Suprapubic skin (tissue), 4 donors: ENCODE data around the gene WNT8B. TPM values are rescaled to one million over a fixed set of nuclear protein-coding genes. Genes with fewer than 3 reads are reported as not detected.

Experiments
- DNase-seq, 2 donors: peaks; one replicate each; pipeline ENCODE4 v3.0.0-alpha.2; 2019; ENCODE audit warnings: low spot score in 2 of 2
- H3K27ac ChIP-seq: fragments of 200-600 bp; sonication (generic); one replicate; pipeline ENCODE4 v1.5.1; 2019
- H3K27me3 ChIP-seq: fragments of 200-600 bp; sonication (generic); one replicate; pipeline ENCODE4 v1.5.1; 2019
- H3K36me3 ChIP-seq: fragments of 200-600 bp; sonication (generic); one replicate; pipeline ENCODE4 v1.5.1; 2019
- H3K4me1 ChIP-seq: fragments of 200-600 bp; sonication (generic); one replicate; pipeline ENCODE4 v1.5.1; 2019
- H3K4me3 ChIP-seq: fragments of 200-600 bp; sonication (generic); one replicate; pipeline ENCODE4 v1.5.1; 2019; ENCODE audit warnings: mild to moderate bottlenecking
- H3K9me3 ChIP-seq: fragments of 200-600 bp; sonication (generic); one replicate; pipeline ENCODE4 v1.5.1; 2019
- CTCF ChIP-seq, 2 donors: fragments of 200-600 bp in 1 of 2; fragments of 450-650 bp in 1 of 2; sonication (generic) in 1 of 2; IDR thresholded peaks; one replicate each; pipeline ENCODE4 v1.5.1; 2016 to 2019; ENCODE audit warnings: antibody characterized with exemption in 2 of 2, mild to moderate bottlenecking in 1 of 2, moderate library complexity in 1 of 2
- EP300 ChIP-seq: sonication (generic); formaldehyde crosslinking; IDR thresholded peaks from one replicate; pipeline ENCODE4 v1.6.1; 2017; ENCODE audit warnings: antibody characterized with exemption
- POLR2A ChIP-seq, 2 donors: fragments of 450-650 bp; IDR thresholded peaks; one replicate each; pipeline ENCODE4 v1.6.1; 2017; ENCODE audit warnings: antibody characterized with exemption in 2 of 2, mild to moderate bottlenecking in 2 of 2, moderate library complexity in 2 of 2
- POLR2AphosphoS5 ChIP-seq, 3 donors: sonication (generic); formaldehyde crosslinking; IDR thresholded peaks; one replicate each; pipeline ENCODE4 v1.6.1; 2017; ENCODE audit warnings: antibody characterized with exemption in 3 of 3
- WGBS: methylation state at CpG from one replicate; pipeline ENCODE4 v1.1.5; 2018; 5-methylcytosine and 5-hydroxymethylcytosine counted together
- total RNA-seq, 4 donors: library from RNA; depleted of rRNA; stranded (reverse); fragments of >200 nt; gene quantifications; one replicate each; pipeline ENCODE4 v1.1.0, GENCODE V29; 2016

WNT8B gene
- total RNA-seq, 4 donors from 2014 or later = 0.34 TPM; not detected in 3

GRCh38 chr10:100501423-100501822 lies 38.6 kb downstream of the WNT8B start:
- H3K36me3 ChIP-seq = peaks cover 74% of the 10 kb centered on the region
- H3K4me3 ChIP-seq = no peak overlapping the region
- H3K9me3 ChIP-seq = no peaks in the 10 kb centered on the region
- no peaks in the 10 kb centered on the region for H3K4me1 ChIP-seq
- H3K27me3 ChIP-seq = no peaks in the 10 kb centered on the region
- TF ChIP-seq POLR2A (IDR thresholded peaks at IDR 0.05) = no peak
- H3K27ac ChIP-seq = no peak overlapping the region
- DNase-seq = no peak

DNA sequence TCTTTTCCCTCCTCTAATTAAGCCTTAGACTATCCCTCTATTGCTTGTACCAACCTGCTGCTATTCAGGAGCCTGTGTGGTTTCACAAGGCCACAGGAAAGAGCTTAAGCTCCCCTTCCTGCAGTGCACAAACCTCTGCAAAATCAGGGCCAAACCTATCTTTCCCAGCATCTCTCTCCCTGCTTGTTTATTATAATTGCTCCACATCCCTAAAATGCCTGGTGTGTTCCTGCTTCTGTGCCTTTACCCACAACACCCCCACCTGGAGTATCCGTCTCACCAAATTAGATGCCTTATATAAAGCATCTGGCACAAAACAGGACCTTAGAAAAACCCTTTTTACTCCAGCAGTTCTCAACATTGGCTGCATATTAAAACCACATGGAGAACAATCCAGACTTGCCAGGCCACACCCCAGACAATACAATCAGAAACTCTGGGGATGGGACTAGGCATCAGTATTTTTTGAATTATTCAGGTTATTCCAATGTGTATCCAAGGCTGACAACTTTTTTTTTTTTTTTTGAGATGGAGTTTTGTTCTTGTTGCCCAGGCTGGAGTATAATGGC lies 40.2 kb downstream of the WNT8B start:
- H3K36me3 ChIP-seq = peaks cover 70% of the 10 kb centered on the region

DNA sequence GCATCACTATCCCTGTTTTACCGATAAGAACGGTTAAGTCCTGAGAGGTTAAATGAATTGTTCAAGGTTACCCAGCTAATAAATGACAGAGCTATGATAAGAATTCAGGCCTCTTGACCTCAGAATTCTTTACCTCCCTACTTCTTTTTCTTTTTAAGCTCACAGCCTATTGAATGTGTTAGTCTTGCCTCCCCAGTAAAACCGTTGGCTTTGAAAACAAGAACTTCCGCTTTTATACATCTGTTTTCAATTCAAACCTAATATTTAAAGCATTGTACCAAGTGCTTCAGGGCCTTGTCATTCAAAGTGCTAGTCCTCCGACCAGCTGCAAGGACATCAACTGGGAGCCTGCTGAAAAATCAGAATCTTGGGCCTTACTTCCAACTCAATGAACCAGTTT lies 41.3 kb downstream of the WNT8B start:
- TF ChIP-seq EP300 (no peak), CTCF (IDR thresholded peaks at IDR 0.05) (no peak)
- no peaks in the 10 kb centered on the region for H3K9me3 ChIP-seq
- H3K4me1 ChIP-seq = no peaks in the 10 kb centered on the region
- no peak overlapping the region for H3K4me3 ChIP-seq
- WGBS = 77% methylated on average over 5 of the region's 5 CpGs
- peaks cover 60% of the 10 kb centered on the region for H3K36me3 ChIP-seq
- H3K27me3 ChIP-seq = no peaks in the 10 kb centered on the region
- H3K27ac ChIP-seq = no peak overlapping the region
- no peak for DNase-seq

More for the DNA sequence above, 40.2 kb downstream of the WNT8B start:
- WGBS = 68% methylated on average over 1 of the region's 1 CpG
- H3K4me1 ChIP-seq = no peaks in the 10 kb centered on the region
- DNase-seq = no peak
- TF ChIP-seq EP300 (no peak), CTCF (IDR thresholded peaks at IDR 0.05) (no peak), POLR2AphosphoS5 (IDR thresholded peaks at IDR 0.05) (no peak), POLR2A (IDR thresholded peaks at IDR 0.05) (no peak)
- no peak overlapping the region for H3K4me3 ChIP-seq
- H3K27ac ChIP-seq = no peak overlapping the region
- no peaks in the 10 kb centered on the region for H3K9me3 ChIP-seq
- H3K27me3 ChIP-seq = no peaks in the 10 kb centered on the region

DNA sequence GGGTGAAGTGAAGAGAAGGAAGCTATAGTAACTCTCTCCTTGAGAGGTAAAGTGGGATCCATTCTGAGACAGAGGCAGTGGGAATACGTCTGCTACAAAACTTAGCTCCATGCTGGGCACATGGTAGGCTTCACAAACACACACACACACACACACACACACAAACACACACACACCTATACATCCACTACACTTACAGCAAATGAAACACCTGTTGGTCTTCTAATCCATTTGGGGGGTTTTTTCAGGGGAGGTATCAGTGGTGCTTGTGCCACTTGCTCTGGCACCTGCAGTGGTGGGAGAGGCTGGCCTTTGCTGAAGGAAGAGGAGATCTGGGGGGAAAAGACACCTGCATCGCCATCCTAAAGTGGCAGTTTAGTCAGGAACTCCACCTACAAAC lies 42.4 kb downstream of the WNT8B start:
- H3K9me3 ChIP-seq = no peaks in the 10 kb centered on the region
- H3K4me1 ChIP-seq = no peaks in the 10 kb centered on the region
- DNase-seq = no peak
- TF ChIP-seq POLR2AphosphoS5 (IDR thresholded peaks at IDR 0.05) (no peak), EP300 (no peak), CTCF (IDR thresholded peaks at IDR 0.05) (no peak), POLR2A (IDR thresholded peaks at IDR 0.05) (no peak)
- H3K36me3 ChIP-seq = peaks cover 49% of the 10 kb centered on the region
- 89% methylated on average over 2 of the region's 2 CpGs for WGBS
- H3K27ac ChIP-seq = no peak overlapping the region
- H3K27me3 ChIP-seq = no peaks in the 10 kb centered on the region
- H3K4me3 ChIP-seq = no peak overlapping the region

GRCh38 chr10:100506596-100507356 lies 44.0 kb downstream of the WNT8B start:
- peaks cover 36% of the 10 kb centered on the region for H3K36me3 ChIP-seq
- H3K27me3 ChIP-seq = no peaks in the 10 kb centered on the region
- no peak overlapping the region for H3K27ac ChIP-seq
- no peak for DNase-seq
- 97% methylated on average over 5 of the region's 5 CpGs for WGBS
- H3K4me3 ChIP-seq = no peak overlapping the region
- TF ChIP-seq CTCF (IDR thresholded peaks at IDR 0.05) (no peak), POLR2A (IDR thresholded peaks at IDR 0.05) (no peak)
- H3K9me3 ChIP-seq = no peaks in the 10 kb centered on the region
- H3K4me1 ChIP-seq = no peaks in the 10 kb centered on the region
